GM21423 (cell line): ENCODE measurements around the gene OR52I2.

Experiments used
- ATAC-seq: cut with Tn5 transposase; IDR thresholded peaks from one replicate; pipeline ENCODE4 v1.9.1; 2021; ENCODE audit warnings: mild to moderate bottlenecking, moderate library complexity; ENCODE audit not compliant: unreplicated experiment

OR52I2 gene

GRCh38 chr11:4581443-4581842, at the start of gene OR52I2:
OR52I2 (plus strand) TSS chr11:4581743.
- ATAC-seq = no peak

GRCh38 chr11:4539603-4540219, 41.8 kb upstream of the OR52I2 start:
- no peak for ATAC-seq

GRCh38 chr11:4541071-4541470, 40.5 kb upstream of the OR52I2 start:
- ATAC-seq = no peak

- ATAC-seq = no peak
Measured at GRCh38 chr11:4543561-4543960, 38.0 kb upstream of the OR52I2 start.

- ATAC-seq = no peak
Measured at GRCh38 chr11:4544891-4545290, 36.7 kb upstream of the OR52I2 start, which contains the start of gene OR52M1. OR52M1 (plus strand) TSS chr11:4545191; CDS start chr11:4545191, 0 bp downstream.

GRCh38 chr11:4546878-4547277, 34.7 kb upstream of the OR52I2 start:
- no peak for ATAC-seq

- no peak for ATAC-seq
Measured at GRCh38 chr11:4547416-4547815, 34.1 kb upstream of the OR52I2 start.

GRCh38 chr11:4551346-4551979, 30.1 kb upstream of the OR52I2 start:
- ATAC-seq = no peak

GRCh38 chr11:4559527-4560440, 21.8 kb upstream of the OR52I2 start:
- no peak for ATAC-seq

- no peak for ATAC-seq
Measured at GRCh38 chr11:4560467-4560866, 21.1 kb upstream of the OR52I2 start.

- no peak for ATAC-seq
Measured at GRCh38 chr11:4565371-4565770, 16.2 kb upstream of the OR52I2 start.

GRCh38 chr11:4569075-4569474, 12.5 kb upstream of the OR52I2 start:
- no peak for ATAC-seq

- no peak for ATAC-seq
Measured at GRCh38 chr11:4576880-4577279, 4.7 kb upstream of the OR52I2 start.

- no peak for ATAC-seq
Measured at GRCh38 chr11:4577761-4578160, 3.8 kb upstream of the OR52I2 start.

GRCh38 chr11:4578624-4579023, 2.9 kb upstream of the OR52I2 start:
- ATAC-seq = no peak

GRCh38 chr11:4580124-4580523, 1.4 kb upstream of the OR52I2 start:
- no peak for ATAC-seq

GRCh38 chr11:4589017-4589416, 7.5 kb downstream of the OR52I2 start:
- ATAC-seq = no peak

- ATAC-seq = no peak
Measured at GRCh38 chr11:4593739-4594138, 12.2 kb downstream of the OR52I2 start, which contains the start of gene OR52I1. OR52I1 (plus strand) TSS chr11:4594039; CDS start chr11:4594039, 0 bp downstream.

GRCh38 chr11:4605057-4605456, 23.5 kb downstream of the OR52I2 start:
- no peak for ATAC-seq

GRCh38 chr11:4606231-4607015, 24.9 kb downstream of the OR52I2 start:
- no peak for ATAC-seq

GRCh38 chr11:4607096-4607495, 25.6 kb downstream of the OR52I2 start:
- no peak for ATAC-seq
